Measurements from ENCODE around the gene SP100.

GRCh38 chr2:230502593-230502992 is 86.6 kb downstream of the SP100 start:
- TF ChIP-seq CTCF (IDR thresholded peaks at IDR 0.05) (no peak), POLR2A (IDR thresholded peaks at IDR 0.05) (no peak)
